ENCODE measurements around the gene IFITM1. TPM values are rescaled to one million over a fixed set of nuclear protein-coding genes. Genes with fewer than 3 reads are reported as not detected.

IFITM1 gene
- total RNA-seq, 1 experiment from 2014 or later: 2.0 TPM

DNA sequence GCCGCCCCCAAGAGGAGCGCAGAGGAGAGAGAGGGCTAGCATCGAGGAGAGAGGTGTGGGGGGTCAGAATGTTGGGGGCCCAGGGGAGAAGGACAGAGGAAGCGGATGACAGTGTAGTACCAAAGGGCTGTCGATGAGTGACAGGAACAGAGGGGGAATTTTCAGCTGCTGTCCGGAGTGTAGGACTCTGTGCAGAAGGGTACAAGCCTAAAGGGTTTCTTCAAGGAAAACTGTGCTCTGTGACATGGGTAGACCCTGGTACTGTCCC is 41.0 kb upstream of the IFITM1 start:
- Histone ChIP-seq H3K4me3 (ENCODE audit: low read length) (no peak overlapping the region), H3K79me2 (ENCODE audit: low read length) (no peaks in the 10 kb centered on the region), H3K4me1 (ENCODE audit: insufficient read depth, low read length) (peaks cover under 1% of the 10 kb centered on the region), H3K36me3 (ENCODE audit: low read depth, low read length) (no peaks in the 10 kb centered on the region), H3K27me3 (ENCODE audit: low read length) (no peaks in the 10 kb centered on the region), H3K27ac (ENCODE audit: low read length) (no peak overlapping the region), H3K9ac (ENCODE audit: low read length) (no peak overlapping the region), H3F3A (ENCODE audit: low read length, unreplicated experiment) (no peaks in the 10 kb centered on the region), H3K4me2 (ENCODE audit: low read length) (no peak overlapping the region), H2AFZ (ENCODE audit: low read length) (no peak overlapping the region), H4K20me1 (ENCODE audit: low read length) (no peaks in the 10 kb centered on the region), H3K9me2 (replicated peaks; ENCODE audit: low read length) (no peaks in the 10 kb centered on the region), H3K9me3 (ENCODE audit: low read length) (no peaks in the 10 kb centered on the region)
- no peak for DNase-seq
- ATAC-seq: no peak
- no TSS peak for BruUV-seq (replicated peaks)
- CTCF ChIA-PET: no interaction called here
- TF ChIP-seq EZH2phosphoT487 (IDR thresholded peaks at IDR 0.05; ENCODE audit: borderline replicate concordance, low read length): no peak
- TF ChIP-seq, protein P1, sequence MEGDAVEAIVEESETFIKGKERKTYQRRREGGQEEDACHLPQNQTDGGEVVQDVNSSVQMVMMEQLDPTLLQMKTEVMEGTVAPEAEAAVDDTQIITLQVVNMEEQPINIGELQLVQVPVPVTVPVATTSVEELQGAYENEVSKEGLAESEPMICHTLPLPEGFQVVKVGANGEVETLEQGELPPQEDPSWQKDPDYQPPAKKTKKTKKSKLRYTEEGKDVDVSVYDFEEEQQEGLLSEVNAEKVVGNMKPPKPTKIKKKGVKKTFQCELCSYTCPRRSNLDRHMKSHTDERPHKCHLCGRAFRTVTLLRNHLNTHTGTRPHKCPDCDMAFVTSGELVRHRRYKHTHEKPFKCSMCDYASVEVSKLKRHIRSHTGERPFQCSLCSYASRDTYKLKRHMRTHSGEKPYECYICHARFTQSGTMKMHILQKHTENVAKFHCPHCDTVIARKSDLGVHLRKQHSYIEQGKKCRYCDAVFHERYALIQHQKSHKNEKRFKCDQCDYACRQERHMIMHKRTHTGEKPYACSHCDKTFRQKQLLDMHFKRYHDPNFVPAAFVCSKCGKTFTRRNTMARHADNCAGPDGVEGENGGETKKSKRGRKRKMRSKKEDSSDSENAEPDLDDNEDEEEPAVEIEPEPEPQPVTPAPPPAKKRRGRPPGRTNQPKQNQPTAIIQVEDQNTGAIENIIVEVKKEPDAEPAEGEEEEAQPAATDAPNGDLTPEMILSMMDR (conservative IDR thresholded peaks at IDR 0.05; ENCODE audit: low read depth, low read length): no peak
- intact Hi-C loops (cut with micrococcal nuclease): no loop called here
- POLR2A ChIA-PET (ENCODE audit: unreplicated experiment): no interaction called here

DNA sequence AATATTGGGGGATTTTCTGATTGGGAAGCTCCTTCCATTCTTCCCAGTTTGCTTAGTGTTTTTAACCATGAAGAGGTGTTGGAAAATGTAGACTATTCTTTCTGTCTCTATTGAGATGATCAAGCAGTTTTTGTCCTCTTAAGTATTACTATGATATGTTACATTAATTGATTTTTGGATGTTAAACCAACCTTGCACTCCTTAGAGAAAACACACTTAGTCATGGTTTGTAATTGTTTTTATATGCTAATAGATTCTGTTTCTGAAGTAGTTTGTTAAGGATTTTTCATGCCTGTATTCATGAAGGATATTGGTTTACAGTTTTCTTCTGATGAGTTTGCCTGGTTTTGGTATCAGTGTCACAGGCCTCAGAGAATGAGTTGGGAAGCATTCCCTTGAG is 37.6 kb upstream of the IFITM1 start:
- Histone ChIP-seq H3F3A (ENCODE audit: low read length, unreplicated experiment) (no peaks in the 10 kb centered on the region), H3K9ac (ENCODE audit: low read length) (no peak overlapping the region), H3K9me2 (replicated peaks; ENCODE audit: low read length) (no peaks in the 10 kb centered on the region), H4K20me1 (ENCODE audit: low read length) (no peaks in the 10 kb centered on the region), H3K4me1 (ENCODE audit: insufficient read depth, low read length) (no peaks in the 10 kb centered on the region), H2AFZ (ENCODE audit: low read length) (no peak overlapping the region), H3K9me3 (ENCODE audit: low read length) (no peaks in the 10 kb centered on the region), H3K36me3 (ENCODE audit: low read depth, low read length) (no peaks in the 10 kb centered on the region), H3K79me2 (ENCODE audit: low read length) (no peaks in the 10 kb centered on the region), H3K4me3 (ENCODE audit: low read length) (no peak overlapping the region), H3K27ac (ENCODE audit: low read length) (no peak overlapping the region), H3K4me2 (ENCODE audit: low read length) (no peak overlapping the region), H3K27me3 (ENCODE audit: low read length) (peaks cover 18% of the 10 kb centered on the region)
- TF ChIP-seq EZH2 (IDR thresholded peaks at IDR 0.05; ENCODE audit: low read length, unreplicated experiment) (no peak), EZH2phosphoT487 (IDR thresholded peaks at IDR 0.05; ENCODE audit: borderline replicate concordance, low read length) (no peak)
- TF ChIP-seq, protein P1 (conservative IDR thresholded peaks at IDR 0.05; ENCODE audit: low read depth, low read length): no peak
- no TSS peak for BruUV-seq (replicated peaks)
- no peak for ATAC-seq
- no peak for DNase-seq
- intact Hi-C loops (cut with micrococcal nuclease): no loop called here
- ChIA-PET POLR2A (ENCODE audit: unreplicated experiment) (no interaction called here), CTCF (no interaction called here)

DNA sequence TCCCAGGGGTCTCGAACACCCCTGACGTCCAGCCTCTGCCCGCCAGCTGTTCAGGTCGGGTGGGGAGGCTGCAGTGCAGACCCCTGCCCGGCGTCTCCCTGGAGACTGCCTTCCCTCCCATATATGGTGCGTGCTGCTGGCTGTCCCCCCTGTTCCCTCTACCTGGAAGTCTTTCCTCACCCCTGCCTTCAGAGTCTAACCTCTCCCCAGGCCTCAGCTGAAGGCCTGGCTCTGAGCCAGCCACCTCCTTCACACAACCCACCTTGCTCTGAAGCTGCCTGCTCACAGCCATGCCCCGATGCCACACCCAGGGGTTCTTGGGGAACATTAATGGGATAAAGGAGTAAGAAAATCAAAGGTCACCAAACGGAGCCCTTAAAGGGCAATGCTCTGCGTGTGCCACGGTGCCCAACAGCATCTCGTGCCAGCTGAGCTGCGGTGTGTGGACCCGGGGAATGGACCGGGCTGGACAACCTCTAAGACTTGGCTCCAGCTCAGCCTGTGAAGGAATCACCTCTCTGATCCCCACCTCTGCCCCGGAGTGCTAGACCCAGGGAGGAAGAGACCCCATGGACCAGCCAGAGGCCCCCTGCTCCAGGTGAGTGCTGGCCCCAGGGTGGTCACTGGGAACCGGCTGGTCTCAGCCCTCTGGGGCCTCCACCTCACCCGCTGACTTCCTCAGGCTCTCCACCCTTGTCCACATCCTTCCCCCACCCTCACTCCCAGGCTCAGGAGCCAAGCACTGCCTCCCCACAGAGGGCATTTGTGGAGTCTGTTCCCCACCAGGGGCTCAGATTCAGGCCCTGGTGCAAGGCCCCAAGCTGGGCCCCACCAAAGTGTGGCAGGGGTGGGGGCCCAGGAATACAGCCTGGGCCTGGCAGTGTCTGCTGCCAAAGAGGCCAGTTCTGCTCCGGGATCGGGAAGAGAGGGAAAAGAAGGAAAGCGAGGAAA is 35.6 kb upstream of the IFITM1 start, which contains the start of gene NLRP6:
NLRP6 (plus strand) TSS at position 407 of the 951 bp plus-strand sequence; CDS start at position 570, 163 bp downstream.
- peaks cover 22% of the 10 kb centered on the region for H3K27me3 ChIP-seq (ENCODE audit: low read length)
- H3K79me2 ChIP-seq (ENCODE audit: low read length): no peaks in the 10 kb centered on the region
- no peaks in the 10 kb centered on the region for H3K9me3 ChIP-seq (ENCODE audit: low read length)
- intact Hi-C loops (cut with micrococcal nuclease): no loop called here
- CTCF ChIA-PET: no interaction called here
- ATAC-seq (no peak), DNase-seq (no peak)
- H3K36me3 ChIP-seq (ENCODE audit: low read depth, low read length): no peaks in the 10 kb centered on the region
- H3K4me1 ChIP-seq (ENCODE audit: insufficient read depth, low read length): no peaks in the 10 kb centered on the region
- POLR2A ChIA-PET (ENCODE audit: unreplicated experiment): no interaction called here
- TF ChIP-seq, protein P1 (conservative IDR thresholded peaks at IDR 0.05; ENCODE audit: low read depth, low read length): no peak
- TF ChIP-seq EZH2 (IDR thresholded peaks at IDR 0.05; ENCODE audit: low read length, unreplicated experiment) (no peak), EZH2phosphoT487 (IDR thresholded peaks at IDR 0.05; ENCODE audit: borderline replicate concordance, low read length) (no peak)
- no peaks in the 10 kb centered on the region for H3K9me2 ChIP-seq (replicated peaks; ENCODE audit: low read length)
- H4K20me1 ChIP-seq (ENCODE audit: low read length): no peaks in the 10 kb centered on the region
- H3K4me3 ChIP-seq (ENCODE audit: low read length): no peak within 1 kb of the TSS
- no peak within 1 kb of the TSS for H2AFZ ChIP-seq (ENCODE audit: low read length)
- no peak within 1 kb of the TSS for H3K9ac ChIP-seq (ENCODE audit: low read length)
- BruUV-seq (replicated peaks): no TSS peak
- H3F3A ChIP-seq (ENCODE audit: low read length, unreplicated experiment): no peaks in the 10 kb centered on the region
- H3K27ac ChIP-seq (ENCODE audit: low read length): no peak within 1 kb of the TSS
- no peak within 1 kb of the TSS for H3K4me2 ChIP-seq (ENCODE audit: low read length)
